SK-N-SH treated with all-trans-retinoic acid at 6 μM for 48 hours (cell line): ENCODE measurements around the gene PCDH15.

Experiments used
- ATAC-seq: fragments of 200-7000 bp; cut with Tn5 transposase; 3 replicates; pipeline ENCODE4 v1.9.1; 2020; ENCODE audit warnings: mild to moderate bottlenecking, moderate library complexity
- ARNTL ChIP-seq: fragments of 450-650 bp; formaldehyde crosslinking; IDR thresholded peaks from 2 replicates; pipeline ENCODE4 v1.5.0; 2020; ENCODE audit warnings: low read depth, mild to moderate bottlenecking, moderate library complexity, borderline replicate concordance
- CREB5 ChIP-seq: fragments of 250-450 bp; sonication (Bioruptor Pico); IDR thresholded peaks from 2 replicates; pipeline ENCODE4 v1.5.1; 2020; ENCODE audit warnings: low read depth, mild to moderate bottlenecking, moderate library complexity
- CSDC2 ChIP-seq: fragments of 250-450 bp; sonication (Bioruptor Pico); IDR thresholded peaks from 2 replicates; pipeline ENCODE4 v1.5.0; 2020; ENCODE audit warnings: mild to moderate bottlenecking, moderate library complexity
- CSRNP3 ChIP-seq: fragments of 250-450 bp; sonication (Bioruptor Pico); IDR thresholded peaks from 2 replicates; pipeline ENCODE4 v1.5.1; 2021; ENCODE audit warnings: mild to moderate bottlenecking, moderate library complexity
- ESRRG ChIP-seq: fragments of 250-450 bp; sonication (Bioruptor Pico); IDR thresholded peaks from 2 replicates; pipeline ENCODE4 v1.6.1; 2021; ENCODE audit warnings: mild to moderate bottlenecking
- POU6F1 ChIP-seq: fragments of 250-450 bp; sonication (Bioruptor Pico); IDR thresholded peaks from 2 replicates; pipeline ENCODE4 v1.8.0; 2021; ENCODE audit warnings: low read depth, mild to moderate bottlenecking, moderate library complexity, borderline replicate concordance
- PPARA ChIP-seq: fragments of 250-450 bp; sonication (Bioruptor Pico); IDR thresholded peaks from 2 replicates; pipeline ENCODE4 v1.5.0; 2020; ENCODE audit warnings: mild to moderate bottlenecking, borderline replicate concordance
- RARB ChIP-seq: fragments of 250-450 bp; sonication (Bioruptor Pico); IDR thresholded peaks from 2 replicates; pipeline ENCODE4 v1.8.0; 2021; ENCODE audit warnings: mild to moderate bottlenecking, moderate library complexity
- SNAI2 ChIP-seq: fragments of 250-450 bp; sonication (Bioruptor Pico); IDR thresholded peaks from 2 replicates; pipeline ENCODE4 v1.5.0; 2020; ENCODE audit warnings: mild to moderate bottlenecking, moderate library complexity
- TSHZ2 ChIP-seq: fragments of 250-450 bp; sonication (Bioruptor Pico); IDR thresholded peaks from 2 replicates; pipeline ENCODE4 v1.5.0; 2020; ENCODE audit warnings: mild to moderate bottlenecking, moderate library complexity
- ZC3H10 ChIP-seq: fragments of 250-450 bp; sonication (Bioruptor Pico); IDR thresholded peaks from 2 replicates; pipeline ENCODE4 v1.5.1; 2021; ENCODE audit warnings: mild to moderate bottlenecking, moderate library complexity
- ZFP3 ChIP-seq: fragments of 250-450 bp; sonication (Bioruptor Pico); IDR thresholded peaks from 2 replicates; pipeline ENCODE4 v1.5.0; 2020; ENCODE audit warnings: mild to moderate bottlenecking, moderate library complexity
- ZNF565 ChIP-seq: fragments of 450-650 bp; formaldehyde crosslinking; conservative IDR thresholded peaks from 2 replicates; pipeline ENCODE4 v1.5.0; 2020; ENCODE audit warnings: low read depth, mild to moderate bottlenecking, moderate library complexity

The PCDH15 gene

GRCh38 chr10:54108961-54109360, 692.1 kb downstream of the PCDH15 start:
- TF ChIP-seq CSRNP3 (CRISPR knock-in tag) (no peak), POU6F1 (CRISPR knock-in tag) (no peak), CREB5 (CRISPR knock-in tag) (no peak), ESRRG (no peak)
- no peak for ATAC-seq

- ATAC-seq: no peak
- no peak for TF ChIP-seq RARB (CRISPR knock-in tag)
- no peak for TF ChIP-seq POU6F1 (CRISPR knock-in tag)
- no peak for TF ChIP-seq CREB5 (CRISPR knock-in tag)
- no peak for TF ChIP-seq SNAI2 (CRISPR knock-in tag)
- no peak for TF ChIP-seq CSDC2 (CRISPR knock-in tag)
- TF ChIP-seq ARNTL (CRISPR knock-in tag): no peak
- no peak for TF ChIP-seq ZNF565 (CRISPR knock-in tag)
These were observed 704.1 kb downstream of the PCDH15 start for GRCh38 chr10:54096892-54097291.

- no peak for ATAC-seq
These were observed 706.7 kb downstream of the PCDH15 start for GRCh38 chr10:54094321-54094720.

More at GRCh38 chr10:54094321-54094720, 706.7 kb downstream of the PCDH15 start:
- TF ChIP-seq ZC3H10 (CRISPR knock-in tag) (no peak), PPARA (no peak), ZFP3 (CRISPR knock-in tag) (no peak), TSHZ2 (CRISPR knock-in tag) (no peak), CREB5 (CRISPR knock-in tag) (no peak), ESRRG (no peak)
